Smooth muscle cell (in vitro differentiated cells): Measurements from ENCODE around the gene NT5DC4. TPM values are rescaled to one million over a fixed set of nuclear protein-coding genes. Genes with fewer than 3 reads are reported as not detected.

Source experiments
- DNase-seq: peaks from one replicate; lab custom pipeline; 2025; ENCODE audit not compliant: unreplicated experiment; lab: John Stamatoyannopoulos, UW
- H2AFZ ChIP-seq: fragments of 200-600 bp; sonication (generic); 2 replicates; pipeline ENCODE4 v1.6.0; 2016; ENCODE audit warnings: antibody characterized with exemption, low read depth, mild to moderate bottlenecking
- H3F3A ChIP-seq: fragments of 200-600 bp; sonication (generic); 2 replicates; pipeline ENCODE4 v1.6.0; 2017; ENCODE audit warnings: antibody characterized with exemption, low read depth
- H3K27ac ChIP-seq: fragments of 200-600 bp; sonication (generic); 2 replicates; pipeline ENCODE4 v1.5.1; 2016; ENCODE audit warnings: low read depth, mild to moderate bottlenecking
- H3K27me3 ChIP-seq: fragments of 200-600 bp; sonication (generic); 2 replicates; pipeline ENCODE4 v1.6.1; 2016; ENCODE audit warnings: low read depth, mild to moderate bottlenecking
- H3K36me3 ChIP-seq: fragments of 200-600 bp; sonication (generic); 2 replicates; pipeline ENCODE4 v1.5.1; 2016; ENCODE audit warnings: low read depth
- H3K4me1 ChIP-seq: fragments of 200-600 bp; sonication (generic); 2 replicates; pipeline ENCODE4 v1.5.1; 2016; ENCODE audit warnings: low read depth
- H3K4me2 ChIP-seq: fragments of 200-600 bp; sonication (generic); 2 replicates; pipeline ENCODE4 v1.6.0; 2016; ENCODE audit warnings: mild to moderate bottlenecking
- H3K4me3 ChIP-seq: fragments of 200-600 bp; sonication (generic); 2 replicates; pipeline ENCODE4 v1.5.1; 2016; ENCODE audit warnings: mild to moderate bottlenecking
- H3K79me2 ChIP-seq: fragments of 200-600 bp; sonication (generic); 2 replicates; pipeline ENCODE4 v1.6.0; 2016; ENCODE audit warnings: low read depth, mild to moderate bottlenecking
- H3K9ac ChIP-seq: fragments of 200-600 bp; sonication (generic); 2 replicates; pipeline ENCODE4 v1.6.0; 2016; ENCODE audit warnings: low read depth
- H3K9me3 ChIP-seq: fragments of 200-600 bp; sonication (generic); replicated peaks from 2 replicates; pipeline ENCODE4 v1.5.1; 2016; ENCODE audit warnings: low read depth
- H4K20me1 ChIP-seq: fragments of 200-600 bp; sonication (generic); 2 replicates; pipeline ENCODE4 v1.6.0; 2016; ENCODE audit warnings: low read depth
- CTCF ChIP-seq: fragments of 200-600 bp; sonication (generic); IDR thresholded peaks from 2 replicates; pipeline ENCODE4 v1.5.1; 2017; ENCODE audit warnings: borderline replicate concordance, mild to moderate bottlenecking, antibody characterized with exemption; ENCODE audit not compliant: insufficient read depth, poor library complexity, severe bottlenecking
- WGBS: methylation state at CpG from one replicate; pipeline ENCODE4 v1.1.7; 2016; ENCODE audit warnings: low lambda C conversion rate; 5-methylcytosine and 5-hydroxymethylcytosine counted together
- polyA plus RNA-seq: library from polyadenylated mRNA; unstranded; fragments of >200 nt; fragmentation: Nextera tagmentation; extraction: Ambion mirVana; gene quantifications from 2 replicates; pipeline ENCODE4 v1.2.1, GENCODE V29; 2016
- total RNA-seq: library from RNA; depleted of rRNA; stranded (reverse); fragments of >200 nt; gene quantifications from 2 replicates; pipeline ENCODE4 v1.2.3, GENCODE V29; 2014

The NT5DC4 gene
- total and polyA plus RNA-seq, 2 experiments from 2014 or later, result not detected

DNA sequence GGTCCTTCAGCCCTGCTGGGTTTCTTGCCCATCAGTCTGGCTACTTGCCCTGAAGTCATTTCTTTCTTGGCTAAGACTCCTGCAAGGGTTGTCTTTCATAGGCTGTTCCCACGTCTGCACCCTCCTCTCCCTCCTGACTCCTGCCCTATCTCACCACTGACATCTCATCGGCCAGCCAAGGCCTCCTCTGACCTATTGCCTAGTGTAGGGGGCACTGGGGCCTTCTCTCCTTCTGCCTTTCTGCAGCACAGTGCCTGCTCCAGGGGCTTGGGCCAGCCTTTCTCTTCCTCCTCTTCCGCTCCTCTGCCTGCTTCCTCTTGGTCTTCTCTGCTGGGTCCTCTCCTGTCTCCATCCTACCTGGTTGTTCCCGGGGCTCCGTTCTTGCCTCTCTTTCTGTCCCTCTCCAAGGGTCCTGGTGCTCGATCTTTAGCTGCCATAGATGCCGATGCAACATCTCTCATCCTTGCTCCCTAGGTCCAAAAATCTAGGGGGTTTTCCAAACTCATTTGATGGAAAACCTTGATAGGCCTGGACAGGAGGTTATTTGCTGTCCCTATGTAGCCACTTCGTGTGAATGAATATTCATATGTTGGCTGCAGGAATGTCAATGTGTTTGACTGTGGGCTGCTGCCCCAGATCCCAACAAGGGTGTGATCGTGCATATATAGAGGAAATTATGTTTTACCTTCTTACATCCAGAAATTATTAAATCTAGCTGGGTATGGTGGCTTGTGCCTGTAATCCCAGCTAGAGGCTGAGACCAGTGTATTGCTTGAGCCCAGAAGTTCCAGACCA, 9.7 kb upstream of the NT5DC4 start:
- H3K9ac ChIP-seq, result no peak overlapping the region
- no peak for DNase-seq
- H3K9me3 ChIP-seq, result no peaks in the 10 kb centered on the region
- H3K79me2 ChIP-seq, result no peaks in the 10 kb centered on the region
- H3K27me3 ChIP-seq, result no peaks in the 10 kb centered on the region
- TF ChIP-seq CTCF, result no peak
- 91% methylated on average over 9 of the region's 9 CpGs for WGBS
- H2AFZ ChIP-seq, result no peak overlapping the region
- no peak overlapping the region for H3K27ac ChIP-seq
- no peak overlapping the region for H3K4me3 ChIP-seq
- H3F3A ChIP-seq, result no peaks in the 10 kb centered on the region
- no peak overlapping the region for H3K4me2 ChIP-seq
- H3K4me1 ChIP-seq, result no peaks in the 10 kb centered on the region
- no peaks in the 10 kb centered on the region for H3K36me3 ChIP-seq
- no peaks in the 10 kb centered on the region for H4K20me1 ChIP-seq

- no peaks in the 10 kb centered on the region for H3K79me2 ChIP-seq
- 89% methylated on average over 3 of the region's 3 CpGs for WGBS
- H3K36me3 ChIP-seq, result no peaks in the 10 kb centered on the region
- H3F3A ChIP-seq, result no peaks in the 10 kb centered on the region
- no peaks in the 10 kb centered on the region for H4K20me1 ChIP-seq
- no peak for DNase-seq
- H3K4me2 ChIP-seq, result no peak overlapping the region
- no peak overlapping the region for H3K9ac ChIP-seq
- no peak overlapping the region for H2AFZ ChIP-seq
- no peak overlapping the region for H3K27ac ChIP-seq
- H3K4me3 ChIP-seq, result no peak overlapping the region
- TF ChIP-seq CTCF, result no peak
- no peaks in the 10 kb centered on the region for H3K9me3 ChIP-seq
- H3K27me3 ChIP-seq, result no peaks in the 10 kb centered on the region
- no peaks in the 10 kb centered on the region for H3K4me1 ChIP-seq
Measured at GRCh38 chr2:112712465-112712864, 8.4 kb upstream of the NT5DC4 start.

GRCh38 chr2:112712903-112713584, 7.8 kb upstream of the NT5DC4 start:
- H3K4me3 ChIP-seq, result no peak overlapping the region
- H3K27me3 ChIP-seq, result no peaks in the 10 kb centered on the region
- no peak for DNase-seq
- H3K4me2 ChIP-seq, result no peak overlapping the region
- no peak for TF ChIP-seq CTCF
- no peaks in the 10 kb centered on the region for H3K4me1 ChIP-seq
- H2AFZ ChIP-seq, result no peak overlapping the region
- no peaks in the 10 kb centered on the region for H3K9me3 ChIP-seq
- H3K27ac ChIP-seq, result peak overlapping the region; percentile 34
- no peaks in the 10 kb centered on the region for H3F3A ChIP-seq
- H4K20me1 ChIP-seq, result no peaks in the 10 kb centered on the region
- no peaks in the 10 kb centered on the region for H3K36me3 ChIP-seq
- 62% methylated on average over 17 of the region's 17 CpGs for WGBS
- no peaks in the 10 kb centered on the region for H3K79me2 ChIP-seq
- H3K9ac ChIP-seq, result no peak overlapping the region
